ENCODE results near the gene ORAI3.
"Not testable (repeated sequence)": the region's sequence is repeated elsewhere in the genome, so short reads cannot be mapped to it uniquely, and the experiment has no call there.

Gene ORAI3

DNA sequence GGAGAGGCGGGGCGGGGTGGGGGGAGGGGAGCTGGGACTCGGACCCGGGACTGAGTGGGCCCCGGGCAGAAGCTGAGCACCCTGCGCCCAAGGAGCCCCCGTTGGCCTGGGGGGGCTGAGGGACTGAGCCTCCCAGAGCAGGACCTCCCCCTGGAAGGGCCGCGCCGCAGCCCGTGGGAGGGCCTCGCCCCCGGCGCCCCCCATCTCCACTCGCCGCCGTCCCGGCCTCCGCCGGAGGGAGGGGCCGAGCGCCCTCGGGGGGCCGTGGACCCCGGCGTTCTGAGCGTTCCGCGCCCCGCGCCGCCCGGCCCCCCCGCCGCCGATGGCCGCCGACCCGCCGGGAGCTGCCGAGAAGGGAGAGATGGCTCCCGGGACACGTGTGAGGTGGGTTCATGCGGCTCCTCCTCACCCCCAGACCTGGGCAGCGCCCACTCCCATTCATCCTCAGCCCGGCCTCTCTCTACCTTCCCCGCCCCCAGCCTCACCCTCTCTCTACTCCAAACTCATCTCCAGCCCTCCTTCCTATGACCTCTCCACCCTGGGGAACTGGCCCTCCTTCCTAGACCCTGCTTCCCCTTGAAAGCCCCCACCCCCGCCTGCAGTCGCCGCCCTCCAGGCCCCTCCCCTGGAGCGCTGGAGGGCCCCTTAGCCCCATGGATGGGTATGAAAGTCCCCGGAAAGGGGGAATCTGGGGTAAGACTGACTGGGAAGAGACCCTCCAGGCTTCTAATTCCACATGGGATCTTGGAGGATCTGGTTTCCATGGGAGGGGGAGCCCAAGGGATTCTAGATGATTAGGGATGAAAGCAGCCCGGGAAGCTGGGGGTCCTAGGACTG, 24.6 kb upstream of the ORAI3 start:
- DNase-seq, result peak; percentile 56

DNA sequence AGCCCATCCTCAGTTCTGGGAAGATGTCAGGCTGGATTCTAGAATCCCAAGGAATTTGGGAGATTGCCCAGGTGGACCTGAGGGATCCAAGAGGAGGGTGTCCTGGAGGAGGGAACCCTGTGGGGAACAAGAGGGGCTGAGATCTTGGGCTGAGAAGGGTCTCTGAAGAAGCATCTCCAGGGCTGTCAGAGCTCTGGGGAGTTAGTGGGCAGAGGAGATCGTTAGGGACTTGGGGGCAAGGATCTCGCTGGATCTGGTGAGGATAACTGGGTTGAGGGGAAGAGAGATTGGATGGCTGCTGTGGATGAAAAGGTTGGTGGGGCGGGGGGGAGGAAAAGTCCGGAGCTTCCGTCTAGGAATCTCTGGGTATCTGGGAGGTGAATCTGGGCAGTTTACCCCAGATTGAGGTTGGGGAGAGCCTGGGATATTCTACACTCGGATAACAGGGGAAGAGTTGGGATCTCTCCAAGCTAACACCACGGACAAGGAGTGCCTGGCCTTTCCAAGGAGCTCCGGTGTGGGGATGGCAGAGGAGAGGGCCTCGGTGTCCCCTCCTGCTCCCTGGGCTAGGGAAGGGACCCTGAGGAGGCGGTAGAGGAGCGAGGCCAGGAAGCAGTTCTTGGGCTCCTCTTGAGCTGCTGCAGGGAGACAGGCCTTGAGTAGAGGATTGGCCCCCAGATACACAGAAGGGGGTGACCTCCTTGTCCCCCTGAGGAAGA, 23.8 kb upstream of the ORAI3 start:
- DNase-seq, result no peak

DNA sequence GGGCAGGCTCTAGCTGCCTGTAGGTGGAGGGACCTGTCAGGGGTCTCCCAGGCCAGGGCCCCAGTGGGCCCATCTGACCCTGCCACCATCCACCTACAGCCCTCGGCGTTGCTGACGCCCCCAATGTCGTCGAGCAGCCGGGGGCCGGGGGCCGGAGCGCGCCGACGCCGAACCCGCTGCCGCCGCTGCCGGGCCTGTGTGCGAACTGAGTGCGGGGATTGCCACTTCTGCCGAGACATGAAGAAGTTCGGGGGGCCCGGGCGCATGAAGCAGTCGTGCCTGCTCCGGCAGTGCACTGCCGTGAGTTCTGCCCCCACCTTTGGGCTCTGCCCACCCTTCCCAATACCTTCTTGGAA, 23.3 kb upstream of the ORAI3 start:
- DNase-seq, result no peak

DNA sequence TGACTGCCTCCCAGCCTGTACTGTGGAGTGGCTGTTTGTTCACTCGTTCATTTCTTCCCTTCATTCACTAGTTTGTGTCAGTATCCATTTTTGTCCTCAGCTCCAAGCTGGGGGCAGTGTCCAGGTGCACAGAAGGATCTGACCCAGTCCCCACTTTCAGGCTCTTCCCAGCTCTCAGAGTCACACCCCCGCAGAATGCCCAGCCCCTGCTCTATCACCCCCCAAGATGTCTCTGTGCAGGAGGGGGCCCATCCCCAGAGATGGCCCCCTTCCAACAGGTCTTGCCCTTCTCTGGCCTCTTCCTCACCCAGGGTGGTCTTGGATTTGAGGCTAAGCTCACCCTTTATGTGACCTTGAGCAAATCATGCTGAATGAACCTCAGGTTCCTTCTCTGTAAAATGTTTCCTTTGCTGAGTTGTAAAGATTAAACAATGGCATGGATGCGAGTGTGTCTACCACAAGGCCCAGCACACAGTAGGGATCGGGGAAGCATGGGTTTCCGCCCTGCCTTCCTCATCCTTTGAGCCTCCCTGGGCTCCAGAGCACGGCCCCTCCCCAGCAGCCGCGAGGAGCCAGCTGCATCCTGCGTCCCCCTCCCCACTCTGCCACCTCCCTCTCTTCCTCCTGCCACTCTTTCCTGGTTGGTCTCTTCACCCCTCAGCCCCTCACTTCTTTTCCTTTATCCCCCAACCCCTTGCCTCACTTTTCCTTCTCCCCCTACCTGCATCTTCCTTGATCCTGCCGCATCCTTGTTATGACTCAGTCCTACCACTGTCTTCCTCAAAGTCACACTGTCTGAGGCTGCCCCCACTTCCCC, 22.7 kb upstream of the ORAI3 start:
- DNase-seq, result no peak

DNA sequence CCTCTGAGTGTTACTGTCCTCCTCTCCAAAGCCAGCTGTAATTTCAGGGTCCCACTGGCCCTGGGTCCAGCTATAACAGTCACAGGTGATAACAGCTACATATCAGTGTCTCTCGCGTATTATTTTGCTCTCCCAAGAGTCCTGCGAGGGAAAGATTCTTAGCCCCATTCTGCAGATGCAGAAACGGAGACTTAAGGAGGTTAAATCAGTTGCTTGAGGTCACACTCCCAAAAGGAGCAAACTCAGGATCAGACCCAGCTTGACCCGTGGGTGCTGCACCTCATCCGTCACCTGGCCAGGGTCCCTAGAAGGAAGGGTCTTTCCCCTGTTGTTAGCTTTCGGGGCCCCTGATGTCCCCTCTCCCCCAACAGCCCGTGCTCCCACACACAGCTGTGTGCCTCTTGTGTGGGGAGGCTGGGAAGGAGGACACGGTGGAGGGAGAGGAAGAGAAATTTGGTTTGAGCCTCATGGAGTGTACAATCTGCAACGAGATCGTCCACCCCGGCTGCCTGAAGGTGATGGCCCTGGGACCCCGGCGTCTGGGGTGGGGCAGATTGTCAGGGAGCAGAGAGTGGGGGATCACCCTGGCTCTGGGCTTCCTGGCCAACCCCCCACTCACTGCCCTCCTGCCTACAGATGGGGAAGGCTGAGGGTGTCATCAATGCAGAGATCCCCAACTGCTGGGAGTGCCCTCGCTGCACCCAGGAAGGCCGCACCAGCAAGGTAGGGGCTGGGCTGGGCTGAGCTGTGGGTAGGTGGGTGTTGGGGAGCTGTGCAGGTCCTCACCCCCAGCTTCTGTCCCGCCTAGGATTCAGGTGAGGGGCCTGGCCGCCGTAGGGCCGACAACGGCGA, 21.7 kb upstream of the ORAI3 start:
- DNase-seq, result no peak

DNA sequence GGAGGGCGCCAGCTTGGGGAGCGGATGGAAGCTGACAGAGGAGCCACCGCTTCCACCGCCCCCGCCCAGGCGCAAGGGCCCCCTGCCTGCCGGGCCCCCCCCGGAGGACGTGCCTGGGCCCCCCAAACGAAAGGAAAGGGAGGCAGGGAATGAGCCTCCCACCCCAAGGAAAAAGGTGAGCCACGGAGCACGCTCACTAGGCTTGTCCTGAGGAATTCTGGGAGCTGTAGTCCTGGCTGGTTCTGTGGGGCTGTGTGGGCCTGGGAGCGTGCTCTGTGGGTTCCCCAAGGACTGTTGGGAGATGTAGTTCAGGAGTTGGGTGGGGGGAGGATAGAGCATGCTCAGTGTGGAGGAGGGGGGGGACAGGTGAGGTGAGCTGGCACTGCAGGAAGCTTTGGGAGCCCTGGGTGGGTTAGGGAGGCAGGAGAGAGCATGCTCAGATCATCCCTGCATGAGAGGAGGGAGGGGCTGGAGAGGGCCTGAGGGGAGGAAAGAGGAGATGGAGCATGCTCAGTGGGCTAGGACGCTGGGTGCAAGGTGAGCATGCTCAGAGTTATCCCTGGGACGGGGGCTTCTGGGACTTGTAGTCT, 21.0 kb upstream of the ORAI3 start:
- peak; percentile 81 for DNase-seq

DNA sequence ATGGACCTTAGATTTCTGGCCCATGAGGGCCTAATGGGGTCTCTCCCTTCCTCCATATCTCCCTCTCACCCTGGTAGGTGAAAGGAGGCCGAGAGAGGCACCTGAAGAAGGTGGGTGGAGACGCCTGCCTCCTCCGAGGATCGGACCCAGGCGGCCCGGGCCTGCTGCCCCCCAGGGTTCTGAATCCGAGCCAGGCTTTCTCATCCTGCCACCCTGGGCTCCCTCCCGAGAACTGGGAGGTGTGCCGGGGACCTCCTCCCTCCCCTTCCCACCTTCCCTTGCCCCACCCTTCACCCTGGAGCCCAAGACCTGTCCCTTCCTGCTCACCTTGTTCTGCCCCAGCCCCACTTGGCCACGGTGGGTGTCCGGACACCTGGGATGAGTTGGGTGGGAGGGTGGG, 20.5 kb upstream of the ORAI3 start:
- DNase-seq, result no peak

DNA sequence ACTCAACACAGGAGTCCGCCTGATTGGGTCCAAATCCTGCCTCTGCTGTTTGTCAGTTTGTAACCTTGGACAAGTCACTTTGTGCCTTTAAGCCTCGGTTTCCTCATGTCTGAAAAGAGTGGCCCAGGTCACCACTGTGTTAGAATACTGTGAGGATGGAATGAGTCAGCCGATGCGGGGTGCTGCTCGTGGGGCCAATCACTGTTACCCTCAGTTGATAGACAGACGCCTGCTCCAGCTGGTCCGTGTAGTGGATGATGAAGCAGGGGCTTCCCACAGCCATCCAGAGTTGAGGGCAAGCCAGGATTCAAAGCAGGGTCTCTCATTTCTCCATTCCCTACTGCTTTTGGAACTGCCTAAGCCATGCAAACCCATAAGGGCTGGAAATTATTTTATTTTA, 19.7 kb upstream of the ORAI3 start:
- no peak for DNase-seq

DNA sequence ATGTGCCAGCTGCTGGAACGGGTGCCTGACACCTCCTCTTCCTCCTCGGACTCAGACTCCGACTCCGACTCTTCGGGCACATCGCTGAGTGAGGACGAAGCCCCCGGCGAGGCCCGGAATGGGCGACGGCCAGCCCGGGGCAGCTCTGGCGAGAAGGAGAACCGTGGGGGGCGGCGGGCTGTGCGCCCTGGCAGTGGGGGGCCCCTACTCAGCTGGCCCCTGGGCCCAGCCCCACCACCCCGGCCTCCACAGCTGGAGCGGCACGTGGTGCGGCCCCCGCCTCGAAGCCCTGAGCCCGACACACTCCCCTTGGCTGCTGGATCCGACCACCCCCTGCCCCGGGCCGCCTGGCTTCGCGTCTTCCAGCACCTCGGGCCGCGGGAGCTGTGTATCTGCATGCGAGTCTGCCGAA, 18.7 kb upstream of the ORAI3 start:
- DNase-seq, result no peak

DNA sequence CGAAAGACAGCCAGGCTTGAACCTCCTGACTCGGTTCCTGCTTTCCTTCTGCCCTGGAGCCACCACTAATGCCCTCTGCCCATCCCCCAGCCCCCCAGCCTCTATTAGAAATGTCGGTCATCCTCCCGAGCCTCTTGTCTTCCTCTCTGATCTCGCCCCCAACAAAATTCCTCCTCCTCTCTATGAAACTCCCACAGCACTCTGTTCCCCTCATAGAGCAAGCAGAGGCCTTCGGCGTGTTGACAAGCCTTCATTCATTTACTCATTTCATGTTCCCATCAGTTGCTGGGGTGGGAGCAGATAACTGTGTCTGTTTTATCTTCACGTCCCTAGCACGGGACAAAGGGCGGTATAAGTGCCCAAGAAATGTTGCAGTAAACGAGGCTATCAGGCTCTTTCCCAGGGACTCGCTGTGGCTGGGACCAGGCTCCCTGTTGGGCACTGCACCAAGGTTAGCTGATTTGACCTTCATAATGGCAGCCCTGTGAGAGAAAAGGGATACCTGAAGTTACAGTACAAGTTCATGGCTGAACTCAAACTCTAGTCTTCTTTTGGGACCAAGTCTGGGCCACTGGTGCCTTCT, 17.7 kb upstream of the ORAI3 start:
- no peak for DNase-seq

DNA sequence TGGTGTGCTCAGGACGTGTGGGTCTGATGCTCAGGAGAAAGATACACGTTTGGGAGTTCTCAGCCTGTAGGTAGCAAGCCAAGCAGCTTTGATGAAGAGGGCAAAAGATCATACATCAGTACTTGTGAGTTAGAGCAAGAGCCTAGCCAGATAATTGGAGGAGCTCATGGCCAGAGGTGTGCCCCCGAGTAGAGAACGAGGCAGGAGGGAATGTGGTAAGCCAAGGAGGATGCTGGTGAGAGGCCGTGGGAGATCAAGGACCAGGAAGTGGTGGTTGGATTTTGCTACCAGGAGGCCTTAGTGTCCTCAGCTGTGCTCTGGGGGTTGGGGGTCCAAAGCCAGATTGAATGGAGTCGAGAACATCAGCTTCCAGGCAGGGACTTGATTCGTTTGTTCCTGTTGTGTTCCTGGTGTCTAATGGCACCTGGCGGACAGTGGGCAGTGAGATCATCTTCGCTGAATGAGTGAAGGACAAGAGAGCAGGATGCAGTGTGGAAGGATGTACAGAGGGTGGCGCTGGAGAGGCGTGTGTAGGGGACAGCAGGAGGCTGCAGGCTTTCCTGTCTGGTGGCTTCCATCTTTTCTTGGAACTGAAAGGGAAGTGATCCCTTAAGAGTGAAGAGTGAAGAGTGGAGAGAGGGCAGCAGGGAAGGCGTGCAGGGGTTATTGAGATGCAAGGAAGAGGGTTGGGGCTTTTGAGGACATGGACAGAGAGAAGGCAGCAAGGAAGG, 13.9 kb upstream of the ORAI3 start:
- DNase-seq, result no peak

DNA sequence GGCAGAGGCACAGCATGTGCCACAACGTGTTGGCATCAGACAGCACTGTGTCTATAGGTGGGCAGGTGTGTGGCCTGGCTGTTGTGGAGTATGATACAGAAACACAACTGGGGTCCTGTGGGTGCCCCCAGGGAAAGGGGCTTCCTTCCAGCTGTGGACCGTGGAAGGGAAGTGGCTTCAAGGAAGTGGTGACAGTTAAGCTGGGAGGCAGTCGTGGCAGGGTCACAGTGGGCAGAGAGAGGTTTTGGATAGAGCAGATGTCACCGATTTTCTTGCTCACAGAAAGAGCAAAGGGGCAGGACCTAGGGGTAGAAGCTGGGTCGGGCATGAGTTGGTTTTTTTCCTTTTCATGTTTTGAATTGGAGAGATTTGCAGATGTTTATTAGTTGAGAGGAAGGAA, 11.2 kb upstream of the ORAI3 start:
- no peak for DNase-seq

DNA sequence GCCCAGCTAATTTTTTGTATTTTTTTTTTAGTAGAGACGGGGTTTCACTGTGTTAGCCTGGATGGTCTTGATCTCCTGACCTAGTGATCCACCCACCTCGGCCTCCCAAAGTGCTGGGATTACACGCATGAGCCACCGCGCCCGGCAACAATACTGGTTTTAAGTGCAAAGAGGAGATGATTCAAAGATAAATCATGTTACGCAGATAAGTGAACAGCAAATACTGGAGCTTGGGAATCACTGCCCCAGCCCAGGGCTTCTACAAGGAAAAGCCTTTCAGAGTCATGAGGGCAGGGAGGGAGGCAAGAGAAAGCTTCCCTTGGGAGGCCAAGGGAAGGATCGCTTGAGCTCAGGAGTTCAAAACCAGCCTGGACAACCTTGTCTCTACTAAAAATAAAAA, 9.3 kb upstream of the ORAI3 start:
- DNase-seq, result not testable (repeated sequence)

DNA sequence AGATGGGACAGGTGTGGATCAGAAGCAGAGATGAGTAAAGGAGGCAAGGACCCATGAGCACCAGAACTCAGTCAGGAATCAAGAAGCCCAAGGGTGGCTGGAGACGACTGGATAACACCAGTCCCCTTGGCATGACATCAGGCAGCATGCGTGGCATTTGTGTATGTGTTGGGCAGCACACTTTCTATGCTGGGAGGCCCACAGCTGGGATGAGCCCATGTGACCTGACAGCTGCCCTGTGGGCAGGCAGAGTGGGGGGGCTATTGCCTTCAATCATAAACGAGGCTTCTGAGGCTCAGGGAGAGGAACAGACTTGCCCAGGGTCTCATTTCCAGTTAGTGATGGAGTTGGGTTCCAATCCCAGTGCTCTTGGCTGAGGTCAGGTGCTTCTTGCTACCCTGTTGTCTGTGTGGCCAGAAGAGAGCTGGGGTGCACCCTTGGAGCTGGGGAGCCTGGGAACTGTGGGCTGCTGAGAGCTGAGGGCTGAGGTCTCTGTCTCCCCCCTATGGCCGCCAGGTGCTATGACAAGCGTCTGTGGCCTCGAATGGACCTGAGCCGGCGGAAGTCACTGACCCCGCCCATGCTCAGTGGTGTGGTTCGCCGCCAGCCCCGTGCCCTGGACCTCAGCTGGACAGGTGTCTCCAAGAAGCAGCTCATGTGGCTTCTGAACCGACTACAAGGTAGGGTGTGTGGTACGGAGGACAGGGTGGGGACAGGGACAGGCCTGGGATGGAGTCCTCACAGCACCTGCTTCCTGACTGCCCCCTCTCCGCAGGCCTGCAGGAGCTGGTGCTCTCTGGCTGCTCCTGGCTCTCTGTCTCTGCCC, 7.1 kb upstream of the ORAI3 start:
- peak; percentile 76 for DNase-seq

DNA sequence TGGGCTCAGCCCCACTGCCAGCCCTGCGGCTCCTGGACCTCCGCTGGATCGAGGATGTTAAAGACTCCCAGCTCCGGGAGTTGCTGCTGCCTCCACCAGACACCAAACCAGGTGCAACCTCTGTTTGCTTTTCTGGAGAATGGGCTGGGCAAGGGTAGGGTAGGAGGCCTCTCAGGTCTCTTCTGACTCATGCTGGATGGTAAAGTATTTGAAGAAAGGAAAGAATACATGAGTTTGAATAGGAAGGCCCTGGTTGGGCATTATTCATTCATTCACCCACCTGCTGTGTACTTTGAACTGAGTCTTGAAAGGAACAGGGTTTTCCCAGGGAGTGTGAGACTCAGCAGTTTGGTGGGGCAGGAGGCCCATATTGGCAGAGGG, 6.5 kb upstream of the ORAI3 start:
- DNase-seq, result no peak

DNA sequence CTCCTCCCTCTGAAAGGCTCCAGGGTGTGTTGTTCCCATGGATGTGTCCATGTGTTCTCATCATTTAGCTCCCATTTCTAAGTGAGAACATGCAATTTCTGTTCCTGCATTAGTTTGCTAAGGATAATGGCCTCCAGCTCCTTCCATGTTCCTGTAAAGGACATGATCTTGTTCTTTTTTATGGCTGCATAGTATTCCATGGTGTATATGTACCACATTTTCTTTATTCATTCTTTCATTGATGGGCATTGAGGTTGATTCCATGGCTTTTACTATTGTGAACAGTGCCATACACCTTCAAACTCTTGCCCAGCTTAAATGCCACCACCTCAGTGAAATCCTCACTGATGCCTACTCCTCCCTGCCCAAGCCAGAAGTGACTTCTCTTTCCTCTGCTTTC, 4.5 kb upstream of the ORAI3 start:
- no peak for DNase-seq

DNA sequence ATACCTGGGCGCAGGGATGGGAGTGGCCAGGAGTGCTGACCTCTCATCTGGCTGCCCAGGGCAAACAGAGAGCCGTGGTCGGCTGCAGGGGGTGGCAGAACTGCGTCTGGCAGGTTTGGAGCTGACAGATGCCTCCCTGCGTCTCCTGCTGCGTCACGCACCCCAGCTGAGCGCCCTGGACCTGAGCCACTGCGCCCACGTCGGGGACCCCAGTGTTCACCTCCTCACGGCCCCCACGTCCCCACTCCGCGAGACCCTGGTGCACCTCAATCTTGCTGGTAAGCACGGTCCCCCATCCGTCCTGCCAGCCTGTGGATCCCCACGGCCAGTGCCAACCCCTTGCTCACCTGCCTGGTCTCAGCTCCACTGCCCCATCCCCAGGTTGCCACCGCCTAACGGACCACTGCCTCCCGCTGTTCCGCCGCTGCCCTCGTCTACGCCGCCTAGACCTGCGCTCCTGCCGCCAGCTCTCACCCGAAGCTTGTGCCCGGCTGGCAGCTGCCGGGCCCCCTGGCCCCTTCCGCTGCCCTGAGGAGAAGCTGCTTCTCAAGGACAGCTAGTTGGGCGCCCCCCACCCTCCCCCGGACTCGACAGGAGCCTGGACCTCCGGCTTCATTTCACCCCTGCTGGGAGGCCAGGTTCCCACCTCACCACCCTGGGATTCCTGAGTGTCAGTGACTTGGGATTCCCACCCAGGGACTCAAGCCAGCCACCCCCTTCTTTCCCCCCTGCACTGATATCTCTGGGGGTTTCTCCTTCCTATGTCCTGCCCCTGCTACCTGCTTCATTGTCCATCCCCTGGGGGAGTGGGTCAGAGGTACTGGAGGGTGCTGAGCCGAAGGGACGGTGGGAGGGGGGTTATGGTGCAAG, 2.0 kb upstream of the ORAI3 start:
- DNase-seq, result peak; percentile 53

DNA sequence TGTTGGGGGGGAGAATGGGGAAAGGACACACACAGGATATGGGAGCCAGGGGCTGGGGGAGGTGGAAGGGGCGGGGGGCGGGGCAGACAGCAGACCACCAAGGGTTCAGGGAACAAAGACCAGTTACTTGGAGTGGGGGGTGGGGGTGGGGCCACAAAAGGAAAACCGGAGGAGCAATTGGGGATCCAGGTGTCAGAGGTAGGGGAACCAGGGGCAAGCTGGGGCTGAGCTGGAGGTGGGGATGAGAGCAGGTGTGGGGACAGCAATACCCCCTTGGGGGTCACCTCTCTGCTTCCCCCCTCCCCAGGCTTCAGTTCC, 1.4 kb upstream of the ORAI3 start:
- no peak for DNase-seq

DNA sequence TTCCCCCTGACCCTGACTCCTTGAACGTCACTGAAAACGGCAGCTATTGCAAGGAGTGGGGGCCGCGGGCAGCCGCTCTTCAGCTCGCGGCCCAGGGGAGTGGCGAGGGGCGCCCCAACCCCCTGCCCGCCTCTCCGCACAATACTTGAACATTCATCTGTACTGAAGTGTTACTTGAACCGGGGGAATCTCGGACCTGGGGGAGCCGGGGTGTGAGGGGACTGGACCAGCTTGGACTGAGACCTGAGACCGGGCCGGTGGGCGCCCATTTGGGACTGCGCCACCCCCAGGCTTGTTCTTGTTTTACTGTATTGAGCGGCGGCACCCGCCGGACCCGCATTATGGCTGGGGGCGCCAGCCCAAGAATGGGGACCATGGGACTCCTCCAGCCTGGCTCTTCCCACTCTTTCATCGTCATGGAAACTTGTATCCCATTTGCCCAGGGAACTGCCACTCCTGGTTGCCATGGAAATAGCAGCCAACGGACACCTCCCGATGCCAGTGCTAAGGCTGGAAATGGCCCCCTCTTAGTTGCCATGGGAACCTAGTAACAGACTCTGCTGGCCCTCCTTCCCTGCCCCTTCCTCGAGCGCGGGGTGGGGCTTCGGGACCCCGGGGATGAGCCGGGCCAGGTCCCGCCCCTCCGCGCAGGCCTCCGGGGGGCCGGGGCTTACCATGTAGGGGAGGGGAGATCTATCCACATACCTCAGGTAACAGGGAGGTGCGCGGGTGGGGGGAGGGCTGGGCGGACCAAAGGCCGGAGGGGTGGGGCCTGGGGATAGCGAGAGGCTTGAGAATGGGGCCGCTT, 805 bp upstream of the ORAI3 start:
- peak; percentile 97 for DNase-seq

All from femur (tissue), 1 donor.